Measurements from ENCODE around the gene NELL2. TPM values are rescaled to one million over a fixed set of nuclear protein-coding genes. Genes with fewer than 3 reads are reported as not detected.

Gene NELL2
- total RNA-seq, 1 donor, result 0.36 TPM

GRCh38 chr12:44459569-44459968 lies 416.5 kb downstream of the NELL2 start:
- no peak overlapping the region for H3K4me3 ChIP-seq (ENCODE audit: low read depth, low read length)
- TF ChIP-seq CTCF (IDR thresholded peaks at IDR 0.05; ENCODE audit: insufficient read depth, low read length), result no peak
- DNase-seq (ENCODE audit: low read depth), result no peak

Small RNA genes lying within 50 kb of the gene (small RNA-seq; reads per million reads assigned to genes)
- gene RF00019, result not detected

Other genes starting within 250 kb of the NELL2 start
- gene DBX2, start 174.8 kb upstream of the NELL2 start, total RNA-seq (ENCODE audit: low replicate concordance), result 0.08 and 0.72 TPM in 2 replicates